SK-N-SH (cell line): ENCODE results near the gene NAPB. TPM values are rescaled to one million over a fixed set of nuclear protein-coding genes. Genes with fewer than 3 reads are reported as not detected.

ENCODE experiments used
- CTCF ChIA-PET: fragments of 300-600, 350-600 bp; formaldehyde crosslinking; extraction: SDS; loops from one replicate; lab custom pipeline; 2021; lab: Yijun Ruan, JAX
- POLR2A ChIA-PET: fragments of 350-600 bp; sonication (Branson Sonifier 250); formaldehyde crosslinking; extraction: SDS; loops from one replicate; lab custom pipeline; 2020; ENCODE audit warnings: antibody characterized with exemption, inconsistent platforms; lab: Yijun Ruan, JAX
- DNase-seq: peaks from one replicate; pipeline ENCODE4 v3.0.0; 2012
- H2AFZ ChIP-seq: fragments of 200-600 bp; sonication (generic); 2 replicates; pipeline ENCODE4 v1.8.1; 2016; ENCODE audit warnings: antibody characterized with exemption, mild to moderate bottlenecking, low read depth
- H3F3A ChIP-seq: fragments of 200-600 bp; sonication (generic); replicated peaks from 2 replicates; pipeline ENCODE3; 2016; ENCODE audit warnings: antibody characterized with exemption, mild to moderate bottlenecking; ENCODE audit not compliant: insufficient read depth
- H3K27ac ChIP-seq, 2 experiments: fragments of 200-500 bp in 1 of 2; fragments of 200-600 bp in 1 of 2; sonication (Bioruptor generic) in 1 of 2; sonication (generic), shearing (Covaris generic) in 1 of 2; 2 replicates each; pipeline versions ENCODE4 v1.5.1 to v1.6.1; 2014 to 2016; ENCODE audit warnings: low read depth in 2 of 2, inconsistent platforms in 1 of 2, low read length in 1 of 2, mild to moderate bottlenecking in 1 of 2, mixed read lengths in 1 of 2
- H3K27me3 ChIP-seq: fragments of 200-600 bp; sonication (generic), shearing (Covaris generic); 2 replicates; pipeline ENCODE4 v1.6.1; 2016; ENCODE audit warnings: mixed run types; ENCODE audit not compliant: insufficient read depth
- H3K36me3 ChIP-seq, 2 experiments: fragments of 200-500 bp in 1 of 2; fragments of 200-600 bp in 1 of 2; sonication (Bioruptor generic) in 1 of 2; sonication (generic) in 1 of 2; replicated peaks in 1 of 2; 2 replicates each; pipeline versions ENCODE3 to v1.5.1; 2014 to 2016; ENCODE audit warnings: low read length in 1 of 2, mild to moderate bottlenecking in 1 of 2; ENCODE audit not compliant: insufficient read depth in 2 of 2, control insufficient read depth in 1 of 2
- H3K4me1 ChIP-seq, 2 experiments: fragments of 200-500 bp in 1 of 2; fragments of 200-600 bp in 1 of 2; sonication (Bioruptor generic) in 1 of 2; sonication (generic), shearing (Covaris generic) in 1 of 2; 2 replicates each; pipeline versions ENCODE4 v1.5.1 to v1.6.1; 2014 to 2016; ENCODE audit warnings: low read depth in 1 of 2, low read length in 1 of 2, mixed run types in 1 of 2; ENCODE audit not compliant: insufficient read depth in 2 of 2, control insufficient read depth in 1 of 2
- H3K4me2 ChIP-seq: fragments of 200-600 bp; sonication (generic), shearing (Covaris generic); 2 replicates; pipeline ENCODE4 v1.6.1; 2017; ENCODE audit warnings: mixed run types
- H3K4me3 ChIP-seq, 2 experiments: fragments of 200-500 bp in 1 of 2; fragments of 200-600 bp in 1 of 2; sonication (Bioruptor generic) in 1 of 2; sonication (generic), shearing (Covaris generic) in 1 of 2; 2 replicates each; pipeline versions ENCODE4 v1.5.1 to v1.8.1; 2014 to 2016; ENCODE audit warnings: low read depth in 2 of 2, inconsistent platforms in 1 of 2, low read length in 1 of 2, mild to moderate bottlenecking in 1 of 2, mixed read lengths in 1 of 2, moderate library complexity in 1 of 2
- H3K79me2 ChIP-seq: fragments of 200-600 bp; sonication (generic); 2 replicates; pipeline ENCODE4 v1.8.1; 2017; ENCODE audit warnings: mild to moderate bottlenecking; ENCODE audit not compliant: insufficient read depth
- H3K9ac ChIP-seq: fragments of 200-600 bp; sonication (generic); 2 replicates; pipeline ENCODE4 v1.6.1; 2017; ENCODE audit warnings: mixed run types
- H3K9me2 ChIP-seq: fragments of 200-600 bp; sonication (generic); 2 replicates; pipeline ENCODE4 v1.6.1; 2017; ENCODE audit warnings: mixed run types
- H3K9me3 ChIP-seq: fragments of 200-600 bp; sonication (generic); 2 replicates; pipeline ENCODE4 v1.6.1; 2017; ENCODE audit warnings: mixed run types, mild to moderate bottlenecking, moderate library complexity
- H4K20me1 ChIP-seq: fragments of 200-600 bp; sonication (generic); 2 replicates; pipeline ENCODE4 v1.6.1; 2017; ENCODE audit warnings: mild to moderate bottlenecking, mixed run types; ENCODE audit not compliant: insufficient read depth
- ELF1 ChIP-seq: IDR thresholded peaks from 2 replicates; pipeline ENCODE4 v1.4.0; 2012
- FOSL2 ChIP-seq: IDR thresholded peaks from 2 replicates; pipeline ENCODE4 v1.4.0; 2012; ENCODE audit warnings: low read depth, mild to moderate bottlenecking, moderate library complexity, borderline replicate concordance
- FOXJ3 ChIP-seq: sonication (generic); formaldehyde crosslinking; IDR thresholded peaks from 2 replicates; pipeline ENCODE4 v1.5.1; 2020; ENCODE audit warnings: mild to moderate bottlenecking, missing genetic modification reagents
- GABPA ChIP-seq: IDR thresholded peaks from 2 replicates; pipeline ENCODE4 v1.4.0; 2012; ENCODE audit warnings: low read depth, mild to moderate bottlenecking
- GATA2 ChIP-seq: sonication (generic); formaldehyde crosslinking; IDR thresholded peaks from 2 replicates; pipeline ENCODE4 v1.5.0; 2020; ENCODE audit warnings: mild to moderate bottlenecking, missing genetic modification reagents
- POLR2AphosphoS5 ChIP-seq: IDR thresholded peaks from 2 replicates; pipeline ENCODE4 v1.6.1; 2012; ENCODE audit warnings: low read depth, low read length
- SMC3 ChIP-seq: IDR thresholded peaks from 2 replicates; pipeline ENCODE4 v1.6.1; 2012; ENCODE audit warnings: low read depth, low read length, improper control_type of control experiment
- TAF1 ChIP-seq: IDR thresholded peaks from 2 replicates; pipeline ENCODE4 v1.6.1; 2012; ENCODE audit warnings: low read depth, mild to moderate bottlenecking, low read length, moderate library complexity, borderline replicate concordance
- USF1 ChIP-seq: IDR thresholded peaks from 2 replicates; pipeline ENCODE4 v1.4.0; 2012; ENCODE audit warnings: low read depth, borderline replicate concordance
- WGBS: methylation state at CpG from one replicate; pipeline ENCODE4 v1.1.6; 2017; ENCODE audit warnings: low lambda C conversion rate; 5-methylcytosine and 5-hydroxymethylcytosine counted together
- polyA plus RNA-seq, 3 experiments: library from polyadenylated mRNA; depleted of rRNA; stranded (reverse); fragments of >200 nt; gene quantifications; 2 replicates each; pipeline ENCODE4 v1.2.3, GENCODE V29; 2012
- TF ChIP-seq, protein P1 (sequence below): fragments of 200-600 bp; sonication (generic); IDR thresholded peaks from 2 replicates; pipeline ENCODE4 v1.6.1; 2017; ENCODE audit warnings: antibody characterized with exemption, mild to moderate bottlenecking, moderate library complexity
- TF ChIP-seq, protein P2 (sequence below): IDR thresholded peaks from 2 replicates; pipeline ENCODE4 v1.4.0; 2012; ENCODE audit warnings: low read depth

NAPB gene
- polyA plus RNA-seq, 1 of the 3 experiments (the other 2 are of a cell fraction): 3.0 TPM

GRCh38 chr20:23409800-23410199, 11.5 kb downstream of the NAPB start:
- Histone ChIP-seq H3F3A (no peaks in the 10 kb centered on the region), H3K9me2 (no peaks in the 10 kb centered on the region), H3K27me3 (no peaks in the 10 kb centered on the region), H3K79me2 (peaks cover 96% of the 10 kb centered on the region), H2AFZ (no peak overlapping the region), H3K36me3 (no peaks in the 10 kb centered on the region), H3K4me2 (no peak overlapping the region), H3K4me1 (no peaks in the 10 kb centered on the region; a peak in 2 of 4 replicates), H3K4me3 (no peak overlapping the region), H3K9ac (no peak overlapping the region), H3K27ac (no peak overlapping the region), H3K9me3 (no peaks in the 10 kb centered on the region), H4K20me1 (peaks cover 33% of the 10 kb centered on the region)
- 95% methylated on average over 3 of the region's 3 CpGs for WGBS
- TF ChIP-seq GABPA (no peak), FOXJ3 (CRISPR knock-in tag) (no peak), ELF1 (no peak), GATA2 (no peak)
- TF ChIP-seq, protein P1, sequence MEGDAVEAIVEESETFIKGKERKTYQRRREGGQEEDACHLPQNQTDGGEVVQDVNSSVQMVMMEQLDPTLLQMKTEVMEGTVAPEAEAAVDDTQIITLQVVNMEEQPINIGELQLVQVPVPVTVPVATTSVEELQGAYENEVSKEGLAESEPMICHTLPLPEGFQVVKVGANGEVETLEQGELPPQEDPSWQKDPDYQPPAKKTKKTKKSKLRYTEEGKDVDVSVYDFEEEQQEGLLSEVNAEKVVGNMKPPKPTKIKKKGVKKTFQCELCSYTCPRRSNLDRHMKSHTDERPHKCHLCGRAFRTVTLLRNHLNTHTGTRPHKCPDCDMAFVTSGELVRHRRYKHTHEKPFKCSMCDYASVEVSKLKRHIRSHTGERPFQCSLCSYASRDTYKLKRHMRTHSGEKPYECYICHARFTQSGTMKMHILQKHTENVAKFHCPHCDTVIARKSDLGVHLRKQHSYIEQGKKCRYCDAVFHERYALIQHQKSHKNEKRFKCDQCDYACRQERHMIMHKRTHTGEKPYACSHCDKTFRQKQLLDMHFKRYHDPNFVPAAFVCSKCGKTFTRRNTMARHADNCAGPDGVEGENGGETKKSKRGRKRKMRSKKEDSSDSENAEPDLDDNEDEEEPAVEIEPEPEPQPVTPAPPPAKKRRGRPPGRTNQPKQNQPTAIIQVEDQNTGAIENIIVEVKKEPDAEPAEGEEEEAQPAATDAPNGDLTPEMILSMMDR: no peak
- no peak for DNase-seq
- CTCF ChIA-PET: interaction anchor here (0.9 to 1.8 kb wide), 3 partner anchors 9 to 18 kb away, joined by 3 to 5 read pairs (median 3); no protein-coding TSS in a partner anchor
- POLR2A ChIA-PET: no interaction called here

- Histone ChIP-seq H2AFZ (no peak overlapping the region), H3K4me1 (no peaks in the 10 kb centered on the region; a peak in 2 of 4 replicates), H3K9ac (no peak overlapping the region), H3K4me3 (no peak overlapping the region), H3K9me2 (no peaks in the 10 kb centered on the region), H3K27me3 (no peaks in the 10 kb centered on the region), H3K36me3 (no peaks in the 10 kb centered on the region), H3K79me2 (peaks cover 97% of the 10 kb centered on the region), H3K4me2 (no peak overlapping the region), H3K27ac (no peak overlapping the region), H4K20me1 (peaks cover 33% of the 10 kb centered on the region), H3K9me3 (no peaks in the 10 kb centered on the region), H3F3A (no peaks in the 10 kb centered on the region)
- TF ChIP-seq POLR2AphosphoS5: no peak
- no peak for TF ChIP-seq SMC3
- TF ChIP-seq USF1: no peak
- TF ChIP-seq, protein P2, sequence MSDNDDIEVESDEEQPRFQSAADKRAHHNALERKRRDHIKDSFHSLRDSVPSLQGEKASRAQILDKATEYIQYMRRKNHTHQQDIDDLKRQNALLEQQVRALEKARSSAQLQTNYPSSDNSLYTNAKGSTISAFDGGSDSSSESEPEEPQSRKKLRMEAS: no peak
- TF ChIP-seq TAF1: no peak
- TF ChIP-seq FOSL2: no peak
- no peak for DNase-seq
- ChIA-PET CTCF (interaction anchor here (1.8 kb wide), 1 partner anchor 10 kb away, joined by 5 read pairs; no protein-coding TSS in a partner anchor), POLR2A (no interaction called here)
- 95% methylated on average over 2 of the region's 2 CpGs for WGBS
Measured at GRCh38 chr20:23408957-23409356, 12.3 kb downstream of the NAPB start.
